Measurements from ENCODE around the gene MGAT1. TPM values are rescaled to one million over a fixed set of nuclear protein-coding genes. Genes with fewer than 3 reads are reported as not detected.
A peak's percentile ranks its signal among the peaks of the same experiment; 100 is the strongest.

MGAT1 gene
- total RNA-seq, 2 donors from 2014 or later: 76.2 to 101 TPM

- Histone ChIP-seq H3K36me3 (ENCODE audit: control insufficient read depth, insufficient read depth, low read length) (peaks cover 23% of the 10 kb centered on the region), H3K4me1 (ENCODE audit: control insufficient read depth, insufficient read depth, low read length) (peaks cover 18% of the 10 kb centered on the region), H3K9ac (ENCODE audit: extremely low read depth, low read length, poor library complexity, severe bottlenecking) (no peak overlapping the region), H3K9me3 (ENCODE audit: control insufficient read depth, low read length) (no peaks in the 10 kb centered on the region), H3K4me3 (ENCODE audit: low read length) (no peak overlapping the region), H3K27me3 (ENCODE audit: control insufficient read depth, insufficient read depth, low read length, poor library complexity, severe bottlenecking) (no peaks in the 10 kb centered on the region), H3K27ac (ENCODE audit: low read depth, low read length) (no peak overlapping the region)
- H3K36me3 Mint-ChIP-seq (ENCODE audit: low read depth): peaks cover 40% of the 10 kb centered on the region
- DNase-seq: no peak
- no peaks in the 10 kb centered on the region for H3K9me3 Mint-ChIP-seq
- H3K27me3 Mint-ChIP-seq (ENCODE audit: insufficient read depth): no peaks in the 10 kb centered on the region
- no peak overlapping the region for H3K27ac Mint-ChIP-seq
- 88 to 92% methylated on average over 3 to 6 of the region's 6 CpGs for WGBS, 2 experiments (ENCODE audit: insufficient coverage in 1 of 2, insufficient read length in 1 of 2)
- H3K4me3 Mint-ChIP-seq: no peak overlapping the region
- no peak for TF ChIP-seq CTCF (conservative IDR thresholded peaks at IDR 0.05)
- peaks cover 40% of the 10 kb centered on the region for H3K4me1 Mint-ChIP-seq
Measured at GRCh38 chr5:180799902-180800801, 2.5 kb downstream of the MGAT1 start.

GRCh38 chr5:180799194-180799593 lies 3.4 kb downstream of the MGAT1 start:
- 62 to 81% methylated on average over 3 to 4 of the region's 4 CpGs for WGBS, 2 experiments (ENCODE audit: insufficient coverage in 1 of 2, insufficient read length in 1 of 2)
- H3K27ac ChIP-seq (ENCODE audit: low read depth, low read length): no peak overlapping the region

GRCh38 chr5:180798193-180798592 lies 4.4 kb downstream of the MGAT1 start:
- Mint-ChIP-seq H3K4me3 (no peak overlapping the region), H3K9me3 (no peaks in the 10 kb centered on the region), H3K36me3 (ENCODE audit: low read depth) (peaks cover 44% of the 10 kb centered on the region), H3K27ac (no peak overlapping the region), H3K27me3 (ENCODE audit: insufficient read depth) (no peaks in the 10 kb centered on the region), H3K4me1 (peaks cover 27% of the 10 kb centered on the region)
- TF ChIP-seq CTCF (conservative IDR thresholded peaks at IDR 0.05): no peak
- Histone ChIP-seq H3K4me3 (ENCODE audit: low read length) (no peak overlapping the region), H3K36me3 (ENCODE audit: control insufficient read depth, insufficient read depth, low read length) (peaks cover 38% of the 10 kb centered on the region), H3K9me3 (ENCODE audit: control insufficient read depth, low read length) (no peaks in the 10 kb centered on the region), H3K27ac (ENCODE audit: low read depth, low read length) (no peak overlapping the region), H3K4me1 (ENCODE audit: control insufficient read depth, insufficient read depth, low read length) (peaks cover 3% of the 10 kb centered on the region), H3K9ac (ENCODE audit: extremely low read depth, low read length, poor library complexity, severe bottlenecking) (no peak overlapping the region), H3K27me3 (ENCODE audit: control insufficient read depth, insufficient read depth, low read length, poor library complexity, severe bottlenecking) (no peaks in the 10 kb centered on the region)
- 95 to 98% methylated on average over 7 to 11 of the region's 11 CpGs for WGBS, 2 experiments (ENCODE audit: insufficient coverage in 1 of 2, insufficient read length in 1 of 2)
- DNase-seq: no peak

More at GRCh38 chr5:180799194-180799593, 3.4 kb downstream of the MGAT1 start:
- H3K4me3 ChIP-seq (ENCODE audit: low read length): no peak overlapping the region
- Mint-ChIP-seq H3K4me3 (no peak overlapping the region), H3K27ac (no peak overlapping the region), H3K36me3 (ENCODE audit: low read depth) (peaks cover 41% of the 10 kb centered on the region), H3K9me3 (no peaks in the 10 kb centered on the region), H3K4me1 (peaks cover 31% of the 10 kb centered on the region), H3K27me3 (ENCODE audit: insufficient read depth) (no peaks in the 10 kb centered on the region)
- TF ChIP-seq CTCF (conservative IDR thresholded peaks at IDR 0.05): peak; percentile 81
- peaks cover 31% of the 10 kb centered on the region for H3K36me3 ChIP-seq (ENCODE audit: control insufficient read depth, insufficient read depth, low read length)
- peak; percentile 90 for DNase-seq
- H3K4me1 ChIP-seq (ENCODE audit: control insufficient read depth, insufficient read depth, low read length): peaks cover 11% of the 10 kb centered on the region
- no peak overlapping the region for H3K9ac ChIP-seq (ENCODE audit: extremely low read depth, low read length, poor library complexity, severe bottlenecking)
- no peaks in the 10 kb centered on the region for H3K27me3 ChIP-seq (ENCODE audit: control insufficient read depth, insufficient read depth, low read length, poor library complexity, severe bottlenecking)
- H3K9me3 ChIP-seq (ENCODE audit: control insufficient read depth, low read length): no peaks in the 10 kb centered on the region
